WERI-Rb-1 (cell line): ENCODE measurements around the gene MRPL17.

Source experiments
- DNase-seq: peaks from one replicate; pipeline ENCODE4 v3.0.0-alpha.2; 2020
- H3K27ac ChIP-seq: fragments of 250-450 bp; sonication (Bioruptor Pico); 2 replicates; pipeline ENCODE4 v1.5.1; 2020; ENCODE audit warnings: mild to moderate bottlenecking, moderate library complexity
- H3K27me3 ChIP-seq: fragments of 250-450 bp; sonication (Bioruptor Pico); 2 replicates; pipeline ENCODE4 v1.5.1; 2021; ENCODE audit warnings: mild to moderate bottlenecking, low read depth, moderate library complexity; ENCODE audit not compliant: insufficient read depth, severe bottlenecking
- H3K36me3 ChIP-seq: fragments of 250-450 bp; sonication (Bioruptor Pico); 2 replicates; pipeline ENCODE4 v1.5.1; 2020; ENCODE audit warnings: mild to moderate bottlenecking, moderate library complexity
- H3K4me3 ChIP-seq: 2 replicates; pipeline ENCODE4 v1.5.1; 2011; ENCODE audit warnings: low read depth, mild to moderate bottlenecking, control low read depth, low read length
- H3K9me3 ChIP-seq: fragments of 250-450 bp; sonication (Bioruptor Pico); 2 replicates; pipeline ENCODE4 v1.5.1; 2021; ENCODE audit warnings: mild to moderate bottlenecking, moderate library complexity; ENCODE audit not compliant: severe bottlenecking
- TF ChIP-seq, protein P1 (sequence below): IDR thresholded peaks from 2 replicates; pipeline ENCODE4 v1.5.1; 2011; ENCODE audit warnings: low read depth, mild to moderate bottlenecking, control low read depth, inconsistent platforms, low read length

MRPL17 gene

DNA sequence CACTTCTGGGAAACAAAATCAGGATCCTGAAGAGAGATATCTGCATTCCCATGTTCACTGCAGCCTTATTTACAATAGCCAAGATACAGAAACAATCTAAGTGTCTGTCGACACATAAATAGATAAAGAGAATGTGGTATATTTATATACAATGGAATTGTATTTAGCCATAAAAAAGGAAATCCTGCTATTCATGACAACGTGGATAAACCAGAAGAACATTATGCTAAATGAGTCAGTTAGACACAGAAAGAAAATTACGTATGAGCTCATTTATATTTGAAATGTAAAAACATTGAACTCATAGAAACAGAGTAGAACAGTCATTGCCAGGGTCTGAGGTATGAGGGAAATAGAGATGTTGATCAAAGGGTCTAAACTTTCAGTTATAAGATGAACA lies 6.1 kb downstream of the MRPL17 start:
- Histone ChIP-seq H3K27me3 (no peaks in the 10 kb centered on the region), H3K36me3 (peaks cover 19% of the 10 kb centered on the region), H3K4me3 (no peak overlapping the region), H3K27ac (no peak overlapping the region), H3K9me3 (no peaks in the 10 kb centered on the region)
- no peak for DNase-seq
- TF ChIP-seq, protein P1, sequence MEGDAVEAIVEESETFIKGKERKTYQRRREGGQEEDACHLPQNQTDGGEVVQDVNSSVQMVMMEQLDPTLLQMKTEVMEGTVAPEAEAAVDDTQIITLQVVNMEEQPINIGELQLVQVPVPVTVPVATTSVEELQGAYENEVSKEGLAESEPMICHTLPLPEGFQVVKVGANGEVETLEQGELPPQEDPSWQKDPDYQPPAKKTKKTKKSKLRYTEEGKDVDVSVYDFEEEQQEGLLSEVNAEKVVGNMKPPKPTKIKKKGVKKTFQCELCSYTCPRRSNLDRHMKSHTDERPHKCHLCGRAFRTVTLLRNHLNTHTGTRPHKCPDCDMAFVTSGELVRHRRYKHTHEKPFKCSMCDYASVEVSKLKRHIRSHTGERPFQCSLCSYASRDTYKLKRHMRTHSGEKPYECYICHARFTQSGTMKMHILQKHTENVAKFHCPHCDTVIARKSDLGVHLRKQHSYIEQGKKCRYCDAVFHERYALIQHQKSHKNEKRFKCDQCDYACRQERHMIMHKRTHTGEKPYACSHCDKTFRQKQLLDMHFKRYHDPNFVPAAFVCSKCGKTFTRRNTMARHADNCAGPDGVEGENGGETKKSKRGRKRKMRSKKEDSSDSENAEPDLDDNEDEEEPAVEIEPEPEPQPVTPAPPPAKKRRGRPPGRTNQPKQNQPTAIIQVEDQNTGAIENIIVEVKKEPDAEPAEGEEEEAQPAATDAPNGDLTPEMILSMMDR, result no peak

DNA sequence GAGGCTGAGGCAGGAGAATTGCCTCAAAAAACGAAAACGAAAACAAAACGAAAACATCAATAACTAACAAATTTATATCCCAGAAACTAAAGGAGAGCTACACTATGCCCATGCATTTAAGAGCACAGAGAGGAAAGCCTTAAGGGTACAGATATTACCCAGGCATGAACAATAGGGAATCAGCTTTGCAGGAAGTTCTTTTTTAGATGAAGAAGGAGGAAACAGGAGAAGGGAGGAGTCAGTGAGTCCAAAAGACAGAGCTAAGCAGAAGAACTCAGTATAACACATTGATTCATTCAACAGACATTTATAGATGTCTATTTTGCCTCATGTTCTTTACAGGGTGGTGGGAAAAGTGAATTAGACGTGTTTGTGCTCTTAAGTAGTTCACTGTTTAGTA lies 8.3 kb downstream of the MRPL17 start:
- Histone ChIP-seq H3K27me3 (no peaks in the 10 kb centered on the region), H3K27ac (no peak overlapping the region), H3K9me3 (no peaks in the 10 kb centered on the region), H3K4me3 (no peak overlapping the region), H3K36me3 (no peaks in the 10 kb centered on the region)
- TF ChIP-seq, protein P1, result no peak
- DNase-seq, result no peak

DNA sequence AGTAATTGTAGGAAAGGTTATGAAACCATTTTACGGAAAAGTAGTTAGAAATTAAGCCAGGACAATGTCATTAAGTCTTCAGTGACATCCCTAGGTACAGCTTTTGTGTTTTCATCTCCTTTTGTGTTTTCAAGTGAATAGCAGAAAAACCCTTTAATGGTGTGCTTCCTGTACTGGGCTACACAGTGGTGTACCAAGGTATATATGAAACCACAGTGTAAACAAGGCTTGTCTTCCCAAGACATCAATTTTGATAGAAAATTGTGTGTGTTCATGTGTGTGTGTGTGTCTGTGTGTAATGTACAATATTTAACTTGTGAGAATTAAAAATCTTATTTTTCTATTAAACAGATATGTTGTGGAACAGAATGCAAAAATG lies 8.9 kb downstream of the MRPL17 start:
- Histone ChIP-seq H3K27ac (no peak overlapping the region), H3K36me3 (no peaks in the 10 kb centered on the region), H3K9me3 (no peaks in the 10 kb centered on the region), H3K27me3 (no peaks in the 10 kb centered on the region), H3K4me3 (no peak overlapping the region)
- no peak for DNase-seq
- TF ChIP-seq, protein P1, result no peak

DNA sequence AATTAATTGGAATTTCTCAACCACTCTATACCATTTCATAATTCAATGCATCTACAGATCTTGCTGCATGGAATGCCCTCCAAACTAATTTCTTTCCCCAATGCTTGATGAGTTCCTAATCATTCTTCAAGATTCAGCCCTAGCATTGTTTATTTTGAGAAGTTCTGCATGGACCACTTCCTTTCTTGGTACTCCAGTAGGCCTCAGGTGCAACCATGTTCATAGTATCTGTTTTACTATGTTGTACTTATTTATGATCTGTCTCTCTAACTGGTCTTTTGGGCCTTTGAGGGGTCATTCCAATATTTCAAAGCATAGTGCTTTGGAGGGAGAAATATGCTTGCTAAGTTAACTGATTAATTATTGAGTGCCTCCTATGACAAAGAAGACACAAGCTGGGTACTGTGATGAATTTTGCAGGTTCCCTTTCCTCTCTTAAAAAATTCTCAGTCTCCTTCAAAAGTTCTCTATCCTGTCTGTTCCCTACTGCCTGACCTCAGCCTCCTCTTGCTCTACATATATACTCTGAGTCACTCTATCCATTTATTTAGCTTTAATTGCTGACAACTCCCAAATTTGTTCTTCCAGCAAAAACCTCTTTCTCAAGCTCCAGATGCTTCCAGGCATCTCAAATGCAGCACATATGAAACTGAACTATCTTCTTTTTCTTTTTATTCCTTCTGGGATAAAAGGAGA lies 9.5 kb downstream of the MRPL17 start:
- Histone ChIP-seq H3K27me3 (no peaks in the 10 kb centered on the region), H3K36me3 (no peaks in the 10 kb centered on the region), H3K27ac (no peak overlapping the region), H3K4me3 (no peak overlapping the region), H3K9me3 (no peaks in the 10 kb centered on the region)
- TF ChIP-seq, protein P1, result no peak
- no peak for DNase-seq

DNA sequence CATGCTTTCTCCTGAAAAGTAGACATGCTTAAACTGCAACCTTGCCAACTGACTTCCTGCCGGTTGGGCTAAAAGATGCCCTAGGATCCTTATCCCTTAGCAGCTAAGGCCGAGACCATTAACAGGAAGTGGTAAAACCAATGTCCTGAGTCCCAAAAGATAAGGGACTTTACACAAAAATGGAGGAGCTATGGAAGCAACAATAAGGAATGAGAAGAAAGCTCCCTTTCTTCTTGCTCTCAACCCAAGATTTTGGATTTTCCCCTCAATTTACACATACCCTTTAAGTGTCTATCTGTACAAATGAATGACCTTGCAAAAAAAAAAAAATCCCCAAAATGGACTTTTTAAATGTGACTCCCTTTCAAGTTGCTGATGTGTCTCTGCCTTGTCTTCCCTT lies 11.1 kb downstream of the MRPL17 start:
- Histone ChIP-seq H3K4me3 (no peak overlapping the region), H3K36me3 (no peaks in the 10 kb centered on the region), H3K27me3 (no peaks in the 10 kb centered on the region), H3K9me3 (no peaks in the 10 kb centered on the region), H3K27ac (no peak overlapping the region)
- TF ChIP-seq, protein P1, result no peak
- DNase-seq, result no peak

DNA sequence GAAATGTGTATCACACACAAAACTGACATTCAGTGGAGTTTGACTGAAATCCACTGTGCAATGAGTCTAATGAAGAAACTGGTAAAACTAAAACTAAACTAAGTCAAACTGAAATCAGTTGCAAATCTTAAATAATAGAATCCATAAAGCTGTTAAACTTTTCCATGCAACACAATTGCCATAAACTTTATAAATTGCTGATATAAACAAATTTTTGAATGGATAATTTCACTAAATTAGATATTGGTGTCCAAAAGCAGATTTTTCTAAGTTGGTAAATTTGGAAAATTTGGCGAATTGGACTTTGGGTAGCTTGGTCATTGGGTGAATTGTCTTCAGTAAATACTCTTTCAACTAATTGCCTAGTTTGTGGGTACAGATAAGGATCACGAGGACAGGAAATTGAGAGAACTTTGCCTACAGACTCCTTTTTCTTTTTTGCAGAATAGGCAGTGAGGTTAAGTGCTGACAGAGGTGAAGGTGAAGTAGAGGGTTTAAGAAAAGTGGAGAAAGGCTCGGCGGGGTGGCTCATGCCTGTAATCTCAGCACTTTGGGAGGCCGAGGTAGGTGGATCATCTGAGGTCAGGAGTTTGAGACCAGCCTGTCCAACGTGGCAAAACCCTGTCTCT lies 12.8 kb downstream of the MRPL17 start:
- no peak overlapping the region for H3K27ac ChIP-seq
- TF ChIP-seq, protein P1, result no peak
- H3K9me3 ChIP-seq, result no peaks in the 10 kb centered on the region
- H3K36me3 ChIP-seq, result no peaks in the 10 kb centered on the region
- H3K4me3 ChIP-seq, result no peak overlapping the region
- no peaks in the 10 kb centered on the region for H3K27me3 ChIP-seq
- DNase-seq, result no peak
